ENCODE results near the gene BIRC5. TPM values are rescaled to one million over a fixed set of nuclear protein-coding genes. Genes with fewer than 3 reads are reported as not detected.
"Not testable (repeated sequence)": the region's sequence is repeated elsewhere in the genome, so short reads cannot be mapped to it uniquely, and the experiment has no call there.

BIRC5 gene
- total RNA-seq, 1 donor from 2014 or later, result 25.0 TPM

DNA sequence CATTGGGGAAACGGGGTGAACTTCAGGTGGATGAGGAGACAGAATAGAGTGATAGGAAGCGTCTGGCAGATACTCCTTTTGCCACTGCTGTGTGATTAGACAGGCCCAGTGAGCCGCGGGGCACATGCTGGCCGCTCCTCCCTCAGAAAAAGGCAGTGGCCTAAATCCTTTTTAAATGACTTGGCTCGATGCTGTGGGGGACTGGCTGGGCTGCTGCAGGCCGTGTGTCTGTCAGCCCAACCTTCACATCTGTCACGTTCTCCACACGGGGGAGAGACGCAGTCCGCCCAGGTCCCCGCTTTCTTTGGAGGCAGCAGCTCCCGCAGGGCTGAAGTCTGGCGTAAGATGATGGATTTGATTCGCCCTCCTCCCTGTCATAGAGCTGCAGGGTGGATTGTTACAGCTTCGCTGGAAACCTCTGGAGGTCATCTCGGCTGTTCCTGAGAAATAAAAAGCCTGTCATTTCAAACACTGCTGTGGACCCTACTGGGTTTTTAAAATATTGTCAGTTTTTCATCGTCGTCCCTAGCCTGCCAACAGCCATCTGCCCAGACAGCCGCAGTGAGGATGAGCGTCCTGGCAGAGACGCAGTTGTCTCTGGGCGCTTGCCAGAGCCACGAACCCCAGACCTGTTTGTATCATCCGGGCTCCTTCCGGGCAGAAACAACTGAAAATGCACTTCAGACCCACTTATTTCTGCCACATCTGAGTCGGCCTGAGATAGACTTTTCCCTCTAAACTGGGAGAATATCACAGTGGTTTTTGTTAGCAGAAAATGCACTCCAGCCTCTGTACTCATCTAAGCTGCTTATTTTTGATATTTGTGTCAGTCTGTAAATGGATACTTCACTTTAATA, 10.4 kb downstream of the BIRC5 start:
- no peak for DNase-seq (ENCODE audit: low spot score)

DNA sequence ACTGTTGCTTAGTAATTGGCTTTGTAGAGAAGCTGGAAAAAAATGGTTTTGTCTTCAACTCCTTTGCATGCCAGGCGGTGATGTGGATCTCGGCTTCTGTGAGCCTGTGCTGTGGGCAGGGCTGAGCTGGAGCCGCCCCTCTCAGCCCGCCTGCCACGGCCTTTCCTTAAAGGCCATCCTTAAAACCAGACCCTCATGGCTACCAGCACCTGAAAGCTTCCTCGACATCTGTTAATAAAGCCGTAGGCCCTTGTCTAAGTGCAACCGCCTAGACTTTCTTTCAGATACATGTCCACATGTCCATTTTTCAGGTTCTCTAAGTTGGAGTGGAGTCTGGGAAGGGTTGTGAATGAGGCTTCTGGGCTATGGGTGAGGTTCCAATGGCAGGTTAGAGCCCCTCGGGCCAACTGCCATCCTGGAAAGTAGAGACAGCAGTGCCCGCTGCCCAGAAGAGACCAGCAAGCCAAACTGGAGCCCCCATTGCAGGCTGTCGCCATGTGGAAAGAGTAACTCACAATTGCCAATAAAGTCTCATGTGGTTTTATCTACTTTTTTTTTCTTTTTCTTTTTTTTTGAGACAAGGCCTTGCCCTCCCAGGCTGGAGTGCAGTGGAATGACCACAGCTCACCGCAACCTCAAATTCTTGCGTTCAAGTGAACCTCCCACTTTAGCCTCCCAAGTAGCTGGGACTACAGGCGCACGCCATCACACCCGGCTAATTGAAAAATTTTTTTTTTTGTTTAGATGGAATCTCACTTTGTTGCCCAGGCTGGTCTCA, 11.2 kb downstream of the BIRC5 start:
- DNase-seq (ENCODE audit: low spot score), result no peak

- no peak for DNase-seq (ENCODE audit: low spot score)
Observed at GRCh38 chr17:78226055-78226758, 12.2 kb downstream of the BIRC5 start.

- DNase-seq (ENCODE audit: low spot score), result no peak
Observed at GRCh38 chr17:78226759-78227454, 12.9 kb downstream of the BIRC5 start.

GRCh38 chr17:78227455-78227916, 13.4 kb downstream of the BIRC5 start:
- DNase-seq (ENCODE audit: low spot score), result no peak

DNA sequence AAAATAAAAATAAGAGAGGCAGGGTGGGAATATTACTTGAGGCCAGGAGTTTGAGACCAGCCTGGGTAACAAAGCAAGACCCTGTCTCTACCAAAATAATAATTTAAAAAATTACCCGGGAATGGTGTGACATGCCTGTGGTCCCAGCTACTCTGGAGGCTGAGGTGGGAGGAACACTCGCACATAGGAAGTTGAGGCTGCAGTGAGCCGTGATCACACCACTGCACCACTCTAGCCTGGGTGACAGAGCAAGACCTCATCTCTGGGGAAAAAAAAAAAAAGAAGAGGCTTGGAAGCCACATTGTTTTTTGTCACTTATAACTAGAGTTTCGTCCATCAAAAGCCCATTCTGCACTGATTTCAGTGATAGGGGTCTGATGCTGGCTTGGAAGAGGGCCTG, 14.1 kb downstream of the BIRC5 start:
- DNase-seq (ENCODE audit: low spot score), result no peak

GRCh38 chr17:78230252-78230962, 16.4 kb downstream of the BIRC5 start:
- DNase-seq (ENCODE audit: low spot score), result no peak

DNA sequence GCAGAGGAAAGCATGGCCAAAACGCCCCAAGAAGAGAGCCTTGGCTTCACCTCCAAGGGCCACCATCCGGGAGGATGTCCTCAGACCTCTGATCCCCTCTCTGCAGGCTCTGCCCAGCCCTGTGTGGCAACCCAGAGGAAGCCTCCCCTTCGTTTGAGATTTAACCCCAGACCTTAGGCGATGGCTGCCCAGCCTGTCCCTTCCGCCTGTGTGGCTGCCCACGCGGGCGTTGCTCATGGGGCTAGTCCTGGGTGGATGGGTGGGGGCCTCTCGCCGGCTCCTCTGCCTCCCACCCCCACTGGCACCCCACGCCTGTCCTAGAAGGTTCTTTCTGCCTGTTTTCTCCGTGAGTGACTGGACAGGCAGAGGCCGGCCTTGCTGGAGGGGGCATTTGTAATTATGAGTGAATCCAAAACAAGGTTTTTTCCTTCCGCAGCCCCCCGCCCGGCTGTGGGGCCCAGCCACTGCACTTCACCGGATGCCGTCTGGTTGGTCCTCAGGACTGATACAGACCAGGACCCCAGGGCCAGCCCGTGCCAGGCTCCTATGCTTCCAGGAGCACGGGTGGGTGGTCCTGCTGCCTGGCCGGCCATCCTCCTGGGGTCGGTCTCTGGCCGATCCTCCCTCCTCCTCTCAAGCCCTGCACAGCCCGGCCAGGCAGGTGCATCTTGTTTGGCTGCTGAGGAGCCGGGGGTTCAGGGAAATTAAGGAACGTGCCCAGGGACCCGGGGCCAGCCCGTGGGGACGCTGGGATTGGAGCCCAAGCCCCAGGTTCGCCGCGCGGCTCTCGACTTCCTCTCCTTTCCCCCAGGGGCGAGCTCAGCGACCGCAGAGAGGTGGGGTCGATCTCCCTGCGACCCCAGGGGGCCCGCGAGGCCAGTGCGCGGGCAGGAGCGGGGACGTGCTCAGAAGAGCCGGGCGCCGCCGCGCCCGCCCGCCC, 17.2 kb downstream of the BIRC5 start, which contains the start of gene TMEM235:
TMEM235 (plus strand) TSS at position 636 of the 940 bp plus-strand sequence. CDS start 393 bp downstream, outside the sequence.
- DNase-seq (ENCODE audit: low spot score), result no peak

DNA sequence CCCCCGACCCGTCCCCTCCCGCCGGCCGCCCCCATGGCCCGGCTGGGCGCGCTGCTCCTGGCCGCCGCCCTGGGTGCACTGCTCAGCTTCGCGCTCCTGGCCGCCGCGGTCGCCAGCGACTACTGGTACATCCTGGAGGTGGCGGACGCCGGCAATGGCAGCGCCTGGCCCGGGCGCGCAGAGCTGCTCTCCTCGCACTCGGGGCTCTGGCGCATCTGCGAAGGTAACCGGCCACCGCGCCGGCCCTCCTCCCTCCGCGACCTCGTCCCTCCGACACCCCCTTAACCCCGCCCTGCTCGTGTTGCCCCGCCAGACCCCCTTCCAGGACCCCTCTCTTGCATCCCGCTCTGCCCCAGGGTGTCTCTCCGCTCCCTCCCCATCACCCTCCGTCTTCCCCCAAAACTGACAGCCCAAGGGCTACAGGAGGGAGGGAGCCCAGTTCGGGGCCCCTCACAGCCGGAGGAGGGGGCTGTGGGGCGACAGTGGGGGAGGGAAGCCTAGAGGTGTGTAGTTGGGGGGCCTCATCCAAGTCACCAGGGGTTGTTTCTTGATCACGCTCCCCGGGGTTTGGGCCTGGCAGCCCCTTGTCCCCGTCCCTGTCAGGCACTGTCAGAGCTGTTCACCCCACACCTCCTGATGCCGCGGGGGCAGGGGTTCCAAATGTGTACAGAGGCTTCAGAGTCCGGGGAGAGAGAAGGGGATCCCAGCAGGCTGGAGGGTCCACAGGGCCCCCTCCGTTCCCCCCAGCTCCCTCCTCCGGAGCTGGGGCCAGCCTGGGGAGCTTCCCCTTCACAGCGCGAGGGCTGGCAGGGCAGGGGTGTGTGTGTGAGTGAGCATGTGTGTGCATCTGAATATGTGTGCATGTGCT, 18.2 kb downstream of the BIRC5 start:
- no peak for DNase-seq (ENCODE audit: low spot score)

GRCh38 chr17:78232859-78233173, 18.8 kb downstream of the BIRC5 start:
- no peak for DNase-seq (ENCODE audit: low spot score)

DNA sequence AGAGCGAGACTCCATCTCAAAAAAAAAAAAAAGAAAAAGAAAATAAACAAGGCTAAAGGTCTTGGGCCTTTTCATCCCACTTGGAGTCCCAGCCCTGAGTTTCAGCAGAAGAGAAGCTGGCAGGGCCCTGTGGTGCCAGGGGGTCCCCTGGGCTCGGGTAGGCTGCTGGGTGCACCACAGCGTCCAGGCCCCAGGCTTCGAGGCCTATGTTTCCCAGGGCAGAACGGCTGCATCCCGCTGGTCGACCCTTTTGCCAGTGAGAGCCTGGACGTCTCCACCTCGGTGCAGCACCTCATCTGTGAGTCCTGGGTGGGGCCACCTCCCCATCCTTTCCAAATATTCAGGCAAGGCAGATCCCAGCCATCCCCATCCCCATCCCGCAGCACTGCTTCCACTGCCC, 19.6 kb downstream of the BIRC5 start:
- DNase-seq (ENCODE audit: low spot score), result no peak

DNA sequence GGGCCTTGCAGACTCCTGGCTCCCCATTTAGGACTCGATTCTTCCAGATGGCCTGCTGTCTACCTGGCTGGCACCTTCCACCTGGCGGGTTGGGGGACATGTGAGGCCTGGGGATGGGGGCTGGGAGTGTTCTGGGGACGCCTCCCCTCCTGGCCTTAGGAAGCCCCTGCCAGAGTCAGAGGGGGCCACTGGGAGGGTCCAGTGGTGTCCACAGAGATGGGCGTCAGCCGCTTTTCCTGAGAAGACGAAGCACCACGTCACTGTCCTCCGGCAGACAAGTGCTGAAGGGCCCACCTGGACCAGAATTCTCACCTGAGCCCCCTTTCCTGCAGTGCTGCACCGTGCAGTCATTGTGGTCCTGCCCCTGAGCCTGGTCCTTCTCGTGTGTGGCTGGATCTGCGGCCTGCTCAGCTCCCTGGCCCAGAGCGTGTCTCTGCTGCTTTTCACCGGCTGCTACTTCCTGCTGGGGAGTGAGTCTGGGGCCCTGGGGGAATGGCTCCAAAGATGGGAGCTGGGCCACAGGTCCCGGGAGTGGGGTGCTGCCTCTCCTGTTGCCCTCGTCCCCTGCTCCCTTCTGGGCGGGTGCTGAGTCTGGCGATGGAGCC, 20.3 kb downstream of the BIRC5 start:
- no peak for DNase-seq (ENCODE audit: low spot score)

DNA sequence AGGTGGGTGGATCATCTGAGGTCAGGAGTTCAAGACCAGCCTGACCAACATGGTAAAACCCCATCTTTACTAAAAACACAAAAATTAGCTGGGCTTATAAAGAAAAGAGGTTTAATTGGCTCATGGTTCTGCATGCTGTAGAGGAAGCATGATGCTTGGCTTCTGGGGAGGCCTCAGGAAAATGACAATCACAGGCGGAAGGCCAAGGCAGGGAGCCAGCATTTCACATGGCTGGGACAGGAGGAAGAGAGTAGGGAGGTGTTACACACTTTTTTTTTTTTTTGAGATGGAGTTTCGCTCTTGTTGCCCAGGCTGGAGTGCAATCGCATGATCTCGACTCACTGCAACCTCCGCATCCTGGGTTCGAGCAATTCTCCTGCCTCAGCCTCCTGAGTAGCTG, 21.0 kb downstream of the BIRC5 start:
- not testable (repeated sequence) for DNase-seq (ENCODE audit: low spot score)

- DNase-seq (ENCODE audit: low spot score), result no peak
Observed at GRCh38 chr17:78235885-78236284, 21.8 kb downstream of the BIRC5 start.

DNA sequence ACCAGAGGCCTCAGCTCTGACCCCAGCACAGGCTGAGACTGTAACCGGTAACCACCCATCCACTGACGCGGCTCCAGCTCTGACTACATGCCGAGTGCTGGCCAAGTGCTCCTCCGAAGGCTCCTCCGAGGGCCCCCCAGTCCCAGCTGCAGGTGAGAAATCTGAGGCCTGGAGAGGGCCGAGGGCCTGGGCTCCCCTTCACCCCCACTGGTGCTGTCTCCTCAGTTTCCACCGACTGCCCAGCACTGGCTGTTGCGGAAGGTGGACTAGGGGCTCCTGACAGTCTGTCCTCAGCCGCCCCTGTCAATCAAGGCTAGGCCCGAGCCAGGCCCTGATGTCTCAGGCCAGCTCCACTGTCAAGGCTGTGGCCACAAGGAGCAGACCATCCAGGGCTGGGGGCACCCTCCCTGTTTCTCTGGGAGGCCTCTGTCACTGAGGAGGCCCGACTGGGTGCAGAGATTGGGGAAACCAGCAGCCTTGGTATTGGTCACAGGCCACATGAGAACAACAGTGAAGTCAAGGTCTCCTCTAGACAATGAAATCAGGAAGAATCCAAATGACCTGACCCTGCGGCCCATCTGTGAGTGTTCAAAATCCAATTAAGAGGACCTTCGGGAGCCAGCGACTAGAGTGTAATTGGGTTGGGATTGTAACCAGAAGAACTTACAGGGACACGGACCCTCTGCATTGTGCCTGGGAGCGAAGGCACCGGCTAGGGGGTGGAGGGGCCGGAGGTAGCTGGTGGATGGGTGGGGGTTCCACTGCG, 22.5 kb downstream of the BIRC5 start:
- DNase-seq (ENCODE audit: low spot score), result no peak

DNA sequence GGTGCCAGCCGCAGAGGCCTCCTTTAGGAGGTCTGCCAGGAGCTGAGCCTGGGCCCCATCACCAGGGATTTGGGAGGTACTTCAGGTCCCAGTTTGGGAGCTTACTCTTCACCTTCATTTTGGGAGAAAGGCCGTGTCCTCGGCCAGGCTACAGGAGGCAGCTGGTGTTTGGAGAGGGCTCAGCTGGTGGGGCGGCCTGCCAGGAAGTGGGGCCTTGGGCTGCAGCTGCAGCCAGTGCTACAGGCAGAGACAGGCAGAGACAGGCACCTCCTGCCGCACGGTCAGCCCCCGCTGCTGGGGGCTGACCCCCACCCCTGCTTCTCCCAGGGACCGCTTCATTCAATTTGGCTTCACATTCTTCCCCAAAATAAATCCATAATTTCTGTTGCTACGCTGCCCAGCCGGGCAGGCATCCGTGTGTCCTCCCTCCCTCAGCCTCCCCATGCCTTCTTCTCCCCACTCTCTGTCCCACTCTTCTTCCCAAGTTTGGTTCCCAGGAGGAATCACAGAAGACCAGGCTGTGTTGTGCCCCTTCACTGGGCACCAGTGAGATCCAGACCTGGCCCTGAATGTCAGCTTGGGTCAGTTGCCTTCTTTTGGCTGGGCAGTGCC, 23.5 kb downstream of the BIRC5 start:
- DNase-seq (ENCODE audit: low spot score), result no peak

Measured in umbilical cord (tissue), 2 donors.